ENCODE data around the gene ABLIM2. TPM values are rescaled to one million over a fixed set of nuclear protein-coding genes. Genes with fewer than 3 reads are reported as not detected.

The ABLIM2 gene
- total RNA-seq, 1 donor from 2014 or later = 5.0 TPM

- no peak for DNase-seq
Measured at GRCh38 chr4:8174970-8175369, 16.4 kb upstream of the ABLIM2 start.

GRCh38 chr4:8173492-8174242 is 15.1 kb upstream of the ABLIM2 start:
- no peak for DNase-seq

DNA sequence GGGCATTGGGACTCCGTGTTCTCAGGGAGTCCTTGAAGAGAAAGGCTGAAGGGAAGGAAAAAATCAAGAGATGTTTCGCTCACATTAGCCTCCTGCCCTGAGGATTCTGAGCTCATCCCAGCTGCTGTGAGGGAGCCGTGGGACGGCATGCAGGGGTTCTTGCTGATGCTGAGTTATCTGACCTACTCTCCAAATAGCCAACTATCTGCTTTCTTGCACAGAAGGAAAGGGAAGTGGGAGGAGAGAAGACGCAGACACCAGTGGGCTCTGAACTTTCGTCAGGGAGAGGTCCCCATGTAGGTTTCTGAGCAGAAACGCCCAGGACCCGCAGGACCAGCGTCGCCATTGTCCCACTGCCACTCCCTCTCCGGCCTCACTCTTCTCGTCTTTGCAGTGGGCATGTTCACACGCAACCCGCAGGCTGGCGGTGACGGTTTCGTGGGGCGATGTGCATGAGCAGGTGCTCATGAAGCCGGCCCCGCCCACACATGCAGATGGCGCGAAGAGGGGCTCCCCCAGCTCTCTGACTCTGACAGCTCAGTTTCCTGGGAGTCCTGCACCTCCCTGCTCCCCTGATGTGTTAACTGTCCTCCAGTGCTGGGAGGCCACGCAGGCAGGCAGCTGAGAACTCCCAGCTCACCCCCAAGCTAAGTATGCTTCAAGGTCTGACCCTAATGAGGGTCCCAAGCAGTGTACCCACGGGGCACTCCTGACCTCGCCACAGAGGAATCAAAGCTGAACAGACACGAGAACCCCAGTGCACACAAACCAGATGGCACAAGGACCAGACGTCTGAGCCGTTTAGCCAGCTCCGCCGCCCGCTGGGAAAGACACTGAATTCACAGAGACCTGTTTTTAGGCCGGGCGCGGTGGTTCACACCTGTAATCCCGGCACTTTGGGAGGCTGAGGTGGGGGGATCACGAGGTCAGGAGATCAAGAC is 13.6 kb upstream of the ABLIM2 start:
- no peak for DNase-seq

- no peak for DNase-seq
Measured at GRCh38 chr4:8171266-8171665, 12.7 kb upstream of the ABLIM2 start.

DNA sequence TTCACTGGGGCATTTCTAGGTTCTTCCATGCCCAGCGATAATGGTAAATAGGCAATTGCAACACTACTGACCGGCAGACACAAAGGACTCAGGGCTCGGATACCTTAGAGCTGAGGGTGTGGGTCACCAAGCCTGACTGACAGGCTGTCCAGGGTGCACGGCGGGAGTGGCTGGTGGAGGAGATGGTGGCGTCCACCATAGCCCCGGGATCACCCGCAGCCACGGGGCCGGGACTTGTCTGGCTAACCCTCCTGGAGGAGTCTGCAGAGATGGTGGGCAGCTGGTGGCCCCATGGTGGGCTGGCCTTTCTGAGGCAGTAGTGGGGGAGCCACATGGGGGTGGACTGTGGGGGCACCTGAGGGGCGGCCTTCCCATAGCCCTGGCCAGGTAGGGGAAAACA is 11.7 kb upstream of the ABLIM2 start:
- DNase-seq = no peak

DNA sequence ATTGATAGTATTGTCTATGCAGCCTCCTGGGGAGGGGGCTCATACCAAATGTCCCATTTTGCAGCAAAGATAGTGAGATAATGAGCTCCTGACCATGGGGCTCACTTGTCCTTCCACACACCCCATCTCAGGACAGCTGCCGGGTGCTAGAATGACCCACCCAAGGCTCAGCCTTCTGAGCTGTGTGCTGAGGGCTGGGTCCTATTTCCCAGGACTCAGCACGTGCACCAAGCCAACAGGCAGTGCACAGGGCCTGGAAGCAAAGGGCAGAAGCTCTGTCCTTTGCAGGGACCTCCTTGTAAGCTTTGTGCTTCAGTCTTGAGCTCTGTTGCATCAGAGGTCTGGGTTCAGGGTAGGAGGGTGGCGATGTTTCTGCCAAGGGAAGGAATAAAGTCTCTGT is 11.2 kb upstream of the ABLIM2 start:
- no peak for DNase-seq

GRCh38 chr4:8168832-8169598 is 10.4 kb upstream of the ABLIM2 start:
- no peak for DNase-seq

- no peak for DNase-seq
Measured at GRCh38 chr4:8168232-8168631, 9.6 kb upstream of the ABLIM2 start.

DNA sequence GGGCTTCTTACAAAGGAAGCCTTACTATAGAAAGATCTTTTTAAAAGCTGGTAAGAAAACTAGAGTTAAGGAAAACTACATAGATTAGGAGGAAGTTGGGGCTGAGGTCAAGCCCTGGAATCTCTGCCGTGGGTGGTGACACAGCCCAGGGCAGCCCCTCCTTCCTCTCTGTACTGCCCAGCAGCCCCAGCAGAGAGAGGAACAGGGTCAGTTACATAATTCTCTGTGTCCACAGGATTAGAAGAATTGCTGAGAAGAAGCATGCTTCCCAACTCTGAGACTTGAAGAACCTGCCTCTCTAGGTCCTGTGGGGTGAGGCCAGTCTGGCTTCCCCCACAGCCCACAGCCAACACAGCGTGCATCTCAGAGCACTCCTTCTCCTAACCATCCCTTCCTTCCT is 9.2 kb upstream of the ABLIM2 start:
- no peak for DNase-seq

DNA sequence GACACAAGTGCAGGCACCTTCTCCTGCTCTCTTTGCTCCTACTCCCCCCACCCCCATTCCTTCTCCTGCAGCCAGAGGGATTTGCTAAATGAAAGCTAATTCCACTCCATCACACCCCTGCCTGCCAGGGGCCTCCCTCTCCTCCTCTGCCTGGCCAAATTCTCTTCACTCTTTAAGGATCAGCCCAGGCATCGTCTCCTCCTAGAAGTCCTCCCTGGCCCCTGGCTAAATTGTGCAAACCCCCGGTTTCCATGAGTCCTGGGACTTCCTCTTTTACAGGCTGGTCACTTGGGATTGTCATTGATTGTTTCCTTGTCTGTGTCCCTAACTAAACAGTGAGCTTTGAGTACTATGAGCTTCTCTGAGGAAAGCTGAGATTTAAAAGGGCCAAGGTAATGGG is 8.7 kb upstream of the ABLIM2 start:
- no peak for DNase-seq

GRCh38 chr4:8165374-8165896 is 6.8 kb upstream of the ABLIM2 start:
- no peak for DNase-seq

DNA sequence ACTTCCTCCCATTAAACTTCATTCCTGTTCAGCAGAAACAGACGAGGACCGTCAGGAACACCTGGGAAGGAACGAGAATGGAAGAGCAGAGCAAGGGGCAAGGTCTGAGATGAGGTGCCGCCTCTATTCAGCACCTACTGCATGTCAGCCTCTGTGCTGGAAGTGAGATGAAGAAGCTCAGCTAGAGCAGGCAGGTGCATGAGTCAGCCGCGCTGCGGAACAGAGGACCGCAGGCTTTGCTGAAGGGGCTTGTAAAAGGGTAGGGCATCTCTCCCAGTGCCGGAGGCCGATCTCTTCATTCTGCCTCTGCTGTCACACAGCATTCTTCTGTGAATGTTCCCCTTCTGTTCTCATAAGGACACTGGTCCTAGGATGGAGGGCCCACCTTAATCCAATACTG is 6.1 kb upstream of the ABLIM2 start:
- DNase-seq = no peak

DNA sequence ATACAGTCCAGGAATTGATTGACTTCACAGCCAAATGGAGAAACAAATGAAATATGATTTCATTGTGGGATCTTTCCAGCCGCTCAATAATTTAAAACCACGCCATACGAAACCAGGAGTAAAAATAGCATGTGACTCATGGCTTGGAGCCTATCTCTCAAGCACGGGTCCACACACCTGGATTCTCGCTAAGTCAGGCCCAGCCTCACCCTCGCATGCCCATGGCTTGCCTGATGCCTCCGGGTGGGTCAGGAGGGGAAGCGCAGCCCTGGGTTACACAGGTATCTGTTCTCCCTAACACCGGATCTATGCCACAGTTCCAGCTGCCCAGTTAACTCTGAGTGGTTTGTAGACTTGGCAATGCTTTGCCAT is 5.6 kb upstream of the ABLIM2 start:
- no peak for DNase-seq

DNA sequence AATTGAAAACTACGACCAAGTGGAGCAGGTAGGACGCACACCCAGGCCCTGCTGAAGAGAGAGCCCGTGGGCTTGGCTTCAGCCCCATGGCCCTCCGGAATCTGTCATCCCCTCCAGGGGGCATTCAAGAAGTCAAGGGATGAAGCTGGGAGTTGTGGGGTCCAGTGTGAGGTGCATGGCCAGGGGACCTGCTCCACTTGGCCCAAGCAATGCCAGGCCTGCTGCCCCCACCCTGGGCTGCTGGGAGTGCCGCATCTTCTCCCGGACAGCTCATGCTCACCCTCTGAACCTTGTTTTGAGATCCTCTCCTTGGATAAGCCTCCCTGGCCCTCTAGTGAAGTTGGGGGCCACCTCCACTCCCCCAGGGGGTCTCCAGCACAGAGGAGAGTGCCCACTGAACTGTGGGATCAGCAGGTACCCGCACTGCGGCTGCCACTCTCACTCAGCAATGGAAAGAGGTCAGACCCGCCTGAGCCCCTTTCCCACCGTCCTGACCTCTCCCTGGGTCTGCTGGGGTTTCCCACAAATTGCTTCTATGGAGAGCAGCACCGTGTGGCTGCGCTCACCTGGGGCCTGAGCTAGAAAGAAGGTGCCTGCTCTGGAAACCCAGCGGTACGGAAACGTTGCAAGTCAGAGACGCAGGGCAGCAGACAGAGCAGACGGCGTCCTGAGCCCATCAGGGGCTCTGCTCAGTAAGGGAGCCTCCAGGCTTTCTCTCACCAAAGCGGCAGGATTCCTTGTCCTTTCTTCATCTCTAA is 5.0 kb upstream of the ABLIM2 start:
- DNase-seq = no peak

GRCh38 chr4:8163026-8163425 is 4.4 kb upstream of the ABLIM2 start:
- no peak for DNase-seq

- no peak for DNase-seq
Measured at GRCh38 chr4:8162625-8163024, 4.0 kb upstream of the ABLIM2 start.

DNA sequence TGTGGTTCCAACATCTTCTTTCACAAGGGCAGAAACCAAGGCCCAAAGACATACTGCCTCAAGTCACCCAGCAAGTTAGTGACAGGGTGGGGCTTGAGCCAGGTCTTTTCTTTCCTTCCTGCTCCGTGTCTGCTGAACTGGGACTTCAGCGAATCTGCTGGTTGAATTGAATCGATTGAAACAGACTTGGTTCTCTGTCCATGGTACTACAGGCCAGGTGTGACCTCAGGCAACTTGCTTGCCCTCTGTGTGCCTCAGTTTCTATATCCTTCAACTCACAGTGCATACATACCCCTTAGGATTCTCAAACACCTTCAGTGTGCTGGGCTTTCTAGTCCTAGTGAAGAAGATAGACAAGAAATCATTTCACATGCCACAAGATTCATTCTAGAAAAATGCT is 2.0 kb upstream of the ABLIM2 start:
- DNase-seq = no peak

GRCh38 chr4:8160233-8160560 is 1.6 kb upstream of the ABLIM2 start:
- no peak for DNase-seq

- DNase-seq = no peak
Measured at GRCh38 chr4:8159537-8160232, 1.1 kb upstream of the ABLIM2 start.

- DNase-seq = no peak
Measured at GRCh38 chr4:8157944-8158709, 486 bp downstream of the ABLIM2 start.

DNA sequence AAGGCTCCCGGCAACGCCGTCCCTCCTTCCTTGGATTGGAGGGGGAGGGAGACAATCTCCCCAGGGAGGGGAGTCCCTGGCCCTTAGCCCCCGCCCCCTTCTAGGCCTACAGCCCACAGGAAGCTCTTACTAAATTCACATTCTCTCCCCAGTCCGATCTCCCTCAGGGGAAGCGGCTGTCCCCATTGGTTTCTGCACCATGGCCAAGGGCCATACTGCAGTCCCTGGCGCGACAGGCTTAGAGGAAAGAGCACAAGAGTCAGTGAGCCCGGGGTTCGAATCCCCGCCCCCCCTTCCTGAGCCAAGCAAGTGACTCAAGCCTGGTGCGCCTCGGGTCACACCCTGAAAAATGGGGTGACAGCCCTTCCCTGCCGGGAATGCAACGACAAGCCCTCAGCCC is 1.1 kb downstream of the ABLIM2 start:
- DNase-seq = no peak
